CD4-positive, alpha-beta memory T cell (primary cell): ENCODE data around the gene HOXA9. TPM values are rescaled to one million over a fixed set of nuclear protein-coding genes. Genes with fewer than 3 reads are reported as not detected.

ENCODE experiments used
- CTCF ChIA-PET: fragments of 350-600 bp; sonication (Branson Sonifier 250); formaldehyde crosslinking; loops from one replicate; lab custom pipeline; 2021; ENCODE audit warnings: inconsistent platforms; ENCODE audit not compliant: partially characterized antibody; lab: Charles Lee
- POLR2A ChIA-PET: fragments of 350-600 bp; sonication (Branson Sonifier 250); formaldehyde crosslinking; loops from one replicate; lab custom pipeline; 2021; ENCODE audit not compliant: partially characterized antibody; lab: Charles Lee
- DNase-seq, 5 donors: peaks; one replicate each; pipeline versions ENCODE4 v3.0.0 to v3.0.0-alpha.2; 2020 to 2022; ENCODE audit warnings: mixed read lengths in 1 of 5
- H3K27ac ChIP-seq: one replicate; pipeline ENCODE4 v1.7.0; 2013; ENCODE audit warnings: low read depth, low read length
- H3K27me3 ChIP-seq: 2 replicates; pipeline ENCODE4 v1.7.0; 2013; ENCODE audit warnings: mild to moderate bottlenecking, low read length, moderate library complexity; ENCODE audit not compliant: insufficient read depth
- H3K36me3 ChIP-seq: 2 replicates; pipeline ENCODE4 v1.7.0; 2013; ENCODE audit warnings: mild to moderate bottlenecking, low read length, moderate library complexity; ENCODE audit not compliant: insufficient read depth
- H3K4me1 ChIP-seq: 2 replicates; pipeline ENCODE4 v1.7.0; 2013; ENCODE audit warnings: mild to moderate bottlenecking, low read length, moderate library complexity; ENCODE audit not compliant: insufficient read depth
- H3K4me3 ChIP-seq, 2 donors: one replicate each; pipeline ENCODE4 v1.7.0; 2013; ENCODE audit warnings: low read length in 2 of 2, mild to moderate bottlenecking in 1 of 2
- H3K9me3 ChIP-seq, 2 donors: one replicate each; pipeline ENCODE4 v1.7.0; 2013; ENCODE audit warnings: low read length in 2 of 2, control low read depth in 1 of 2; ENCODE audit not compliant: control insufficient read depth in 1 of 2
- H3K27ac Mint-ChIP-seq, 7 donors: one replicate each; pipeline ENCODE4 v1.8.0; 2020 to 2021; ENCODE audit warnings: mixed read lengths in 7 of 7, mild to moderate bottlenecking in 6 of 7, inconsistent platforms in 3 of 7, moderate library complexity in 3 of 7
- H3K27me3 Mint-ChIP-seq, 2 donors: one replicate each; pipeline ENCODE4 v1.8.0; 2020 to 2021; ENCODE audit warnings: mixed read lengths in 2 of 2
- H3K36me3 Mint-ChIP-seq, 2 donors: one replicate each; pipeline ENCODE4 v1.8.0; 2020 to 2021; ENCODE audit warnings: mixed read lengths in 2 of 2, inconsistent platforms in 1 of 2, mild to moderate bottlenecking in 1 of 2
- H3K4me1 Mint-ChIP-seq, 4 donors: one replicate each; pipeline ENCODE4 v1.8.0; 2020 to 2021; ENCODE audit warnings: mixed read lengths in 4 of 4, mild to moderate bottlenecking in 1 of 4
- H3K4me3 Mint-ChIP-seq, 8 donors: one replicate each; pipeline ENCODE4 v1.8.0; 2020 to 2021; ENCODE audit warnings: mixed read lengths in 8 of 8, mild to moderate bottlenecking in 7 of 8, moderate library complexity in 6 of 8, inconsistent platforms in 3 of 8
- H3K9me3 Mint-ChIP-seq, 8 donors: one replicate each; pipeline ENCODE4 v1.8.0; 2020 to 2021; ENCODE audit warnings: mixed read lengths in 8 of 8, mild to moderate bottlenecking in 5 of 8, inconsistent platforms in 3 of 8, moderate library complexity in 1 of 8
- intact Hi-C: fragments of 100-400 bp; cut with micrococcal nuclease; formaldehyde crosslinking; loops from one replicate; pipeline ENCODE4 v1.15.1; 2023
- polyA plus RNA-seq, 2 donors: library from polyadenylated mRNA; unstranded; fragments of 300-500 nt; fragmentation: Illumina TruSeq; gene quantifications; one replicate each; pipeline ENCODE4 v1.2.3, GENCODE V29; 2021
- total RNA-seq, 2 experiments: library from RNA; stranded (reverse); gene quantifications; one replicate each; pipeline ENCODE4 v1.2.3, GENCODE V29; 2021

Gene HOXA9
- total and polyA plus RNA-seq, 4 experiments from 2014 or later = not detected

GRCh38 chr7:27172315-27172774 lies 7.0 kb upstream of the HOXA9 start:
- ChIA-PET POLR2A (interaction anchor here (0.6 to 2.6 kb wide), 7 partner anchors 11 to 1311 kb away, joined by 3 to 6 read pairs (median 3); partner anchors contain the start of genes HOXA11 and HOXA7), CTCF (interaction anchor here (0.7 to 3.2 kb wide), 4 partner anchors 11 to 1320 kb away, joined by 3 to 10 read pairs (median 3); no protein-coding TSS in a partner anchor)
- Mint-ChIP-seq H3K9me3 (peaks cover 0 to 27% (median 6%) of the 10 kb centered on the region in 8 donors), H3K27me3 (peaks cover 59 to 65% of the 10 kb centered on the region in 2 donors), H3K36me3 (peaks cover 0 to 2% of the 10 kb centered on the region in 2 donors), H3K4me3 (peak overlapping the region; percentile 20 to 85 (median 72)), H3K4me1 (peaks cover 14 to 41% (median 21%) of the 10 kb centered on the region in 4 donors), H3K27ac (peak overlapping the region in 4 of 7 donors; percentile 19 to 83 (median 48))
- peaks cover 76% of the 10 kb centered on the region for H3K27me3 ChIP-seq
- no peaks in the 10 kb centered on the region for H3K36me3 ChIP-seq
- no peak overlapping the region for H3K27ac ChIP-seq
- no peaks in the 10 kb centered on the region for H3K9me3 ChIP-seq
- no peak overlapping the region for H3K4me3 ChIP-seq
- peak in 1 of 5 donors; percentile 17 for DNase-seq
- H3K4me1 ChIP-seq = peaks cover 37% of the 10 kb centered on the region
- intact Hi-C loops = no loop called here

- ChIA-PET CTCF (interaction anchor here (1.2 to 1.9 kb wide), 4 partner anchors 8 to 1277 kb away, joined by 3 to 12 read pairs (median 4); no protein-coding TSS in a partner anchor), POLR2A (interaction anchor here (0.6 to 2.7 kb wide), 3 partner anchors 10 to 41 kb away, joined by 3 to 9 read pairs (median 6); no protein-coding TSS in a partner anchor)
- peak in 1 of 5 donors; percentile 18 for DNase-seq
- no peaks in the 10 kb centered on the region for H3K9me3 ChIP-seq
- H3K27me3 ChIP-seq = peaks cover 81% of the 10 kb centered on the region
- no peak overlapping the region for H3K27ac ChIP-seq
- H3K36me3 ChIP-seq = no peaks in the 10 kb centered on the region
- H3K36me3 Mint-ChIP-seq = peaks cover 0 to 2% of the 10 kb centered on the region in 2 donors
- H3K9me3 Mint-ChIP-seq = peaks cover 0 to 33% (median 6%) of the 10 kb centered on the region in 8 donors
- peak overlapping the region; percentile 52 to 85 (median 73) for H3K4me3 Mint-ChIP-seq
- H3K4me3 ChIP-seq = no peak overlapping the region
- peaks cover 63 to 68% of the 10 kb centered on the region in 2 donors for H3K27me3 Mint-ChIP-seq
- H3K27ac Mint-ChIP-seq = peak overlapping the region in 6 of 7 donors; percentile 2 to 83 (median 58)
- peaks cover 14 to 47% (median 22%) of the 10 kb centered on the region in 4 donors for H3K4me1 Mint-ChIP-seq
- H3K4me1 ChIP-seq = peaks cover 37% of the 10 kb centered on the region
- intact Hi-C loops = no loop called here
Observed at GRCh38 chr7:27171637-27172314, 6.4 kb upstream of the HOXA9 start.

- Mint-ChIP-seq H3K27me3 (peaks cover 62 to 68% of the 10 kb centered on the region in 2 donors), H3K4me1 (peaks cover 14 to 47% (median 22%) of the 10 kb centered on the region in 4 donors), H3K9me3 (peaks cover 0 to 37% (median 6%) of the 10 kb centered on the region in 8 donors), H3K36me3 (peaks cover 0 to 2% of the 10 kb centered on the region in 2 donors), H3K4me3 (peak overlapping the region in 5 of 8 donors; percentile 13 to 85 (median 61)), H3K27ac (peak overlapping the region in 3 of 7 donors; percentile 19 to 83 (median 75))
- intact Hi-C loops = no loop called here
- H3K9me3 ChIP-seq = no peaks in the 10 kb centered on the region
- H3K4me3 ChIP-seq = no peak overlapping the region
- H3K27ac ChIP-seq = no peak overlapping the region
- ChIA-PET CTCF (interaction anchor here (1.5 to 1.9 kb wide), 3 partner anchors 8 to 1276 kb away, joined by 4 to 12 read pairs (median 4); no protein-coding TSS in a partner anchor), POLR2A (interaction anchor here (2.7 kb wide), 1 partner anchor 16 kb away, joined by 9 read pairs; no protein-coding TSS in a partner anchor)
- H3K4me1 ChIP-seq = peaks cover 42% of the 10 kb centered on the region
- peaks cover 86% of the 10 kb centered on the region for H3K27me3 ChIP-seq
- no peaks in the 10 kb centered on the region for H3K36me3 ChIP-seq
- DNase-seq = no peak
Observed at GRCh38 chr7:27171325-27171636, 5.9 kb upstream of the HOXA9 start.

GRCh38 chr7:27170426-27171324 lies 5.3 kb upstream of the HOXA9 start:
- intact Hi-C loops = no loop called here
- peak overlapping the region in 3 of 7 donors; percentile 22 to 83 (median 55) for H3K27ac Mint-ChIP-seq
- H3K27ac ChIP-seq = no peak overlapping the region
- H3K27me3 ChIP-seq = peaks cover 92% of the 10 kb centered on the region
- H3K27me3 Mint-ChIP-seq = peaks cover 61 to 65% of the 10 kb centered on the region in 2 donors
- peaks cover 16 to 50% (median 25%) of the 10 kb centered on the region in 4 donors for H3K4me1 Mint-ChIP-seq
- H3K9me3 Mint-ChIP-seq = peaks cover 0 to 42% (median 6%) of the 10 kb centered on the region in 8 donors
- H3K36me3 ChIP-seq = no peaks in the 10 kb centered on the region
- H3K4me3 ChIP-seq = no peak overlapping the region
- H3K36me3 Mint-ChIP-seq = peaks cover 0 to 2% of the 10 kb centered on the region in 2 donors
- peak overlapping the region in 5 of 8 donors; percentile 17 to 50 (median 26) for H3K4me3 Mint-ChIP-seq
- peaks cover 48% of the 10 kb centered on the region for H3K4me1 ChIP-seq
- ChIA-PET POLR2A (interaction anchor here (0.7 to 2.7 kb wide), 3 partner anchors 13 to 16 kb away, joined by 3 to 9 read pairs (median 7); partner anchors contain the start of gene HOXA11), CTCF (interaction anchor here (1.0 to 1.9 kb wide), 6 partner anchors 9 to 1276 kb away, joined by 3 to 12 read pairs (median 4); no protein-coding TSS in a partner anchor)
- DNase-seq = no peak
- H3K9me3 ChIP-seq = no peaks in the 10 kb centered on the region

- peaks cover 19 to 49% (median 28%) of the 10 kb centered on the region in 4 donors for H3K4me1 Mint-ChIP-seq
- Histone ChIP-seq H3K9me3 (no peaks in the 10 kb centered on the region), H3K27ac (no peak overlapping the region), H3K4me3 (no peak overlapping the region), H3K4me1 (peaks cover 56% of the 10 kb centered on the region), H3K36me3 (no peaks in the 10 kb centered on the region), H3K27me3 (peaks cover 92% of the 10 kb centered on the region)
- peak overlapping the region in 3 of 7 donors; percentile 46 to 83 (median 57) for H3K27ac Mint-ChIP-seq
- DNase-seq = peak in 1 of 5 donors; percentile 26
- H3K4me3 Mint-ChIP-seq = peak overlapping the region in 6 of 8 donors; percentile 17 to 62 (median 43)
- H3K36me3 Mint-ChIP-seq = peaks cover 0 to 2% of the 10 kb centered on the region in 2 donors
- POLR2A ChIA-PET = interaction anchor here (1.5 to 2.7 kb wide), 2 partner anchors 14 to 17 kb away, joined by 7 to 9 read pairs; no protein-coding TSS in a partner anchor
- intact Hi-C loops = loop anchor here (5.0 to 10.0 kb wide), 4 partner anchors 665 to 1308 kb away; partner anchors contain the start of gene SNX10
- peaks cover 0 to 48% (median 7%) of the 10 kb centered on the region in 8 donors for H3K9me3 Mint-ChIP-seq
- CTCF ChIA-PET = interaction anchor here (1.0 to 1.9 kb wide), 5 partner anchors 9 to 800 kb away, joined by 3 to 12 read pairs (median 4); no protein-coding TSS in a partner anchor
- H3K27me3 Mint-ChIP-seq = peaks cover 55 to 61% of the 10 kb centered on the region in 2 donors
Observed at GRCh38 chr7:27169658-27170425, 4.5 kb upstream of the HOXA9 start.
